Lower leg skin (tissue), 4 donors: ENCODE data around the gene CTBP1. TPM values are rescaled to one million over a fixed set of nuclear protein-coding genes. Genes with fewer than 3 reads are reported as not detected.

ENCODE experiments used
- DNase-seq, 2 donors: peaks; one replicate each; pipeline ENCODE4 v3.0.0-alpha.2; 2019; ENCODE audit warnings: low spot score in 2 of 2
- H3K4me3 ChIP-seq: fragments of 200-600 bp; sonication (generic); 2 replicates; pipeline ENCODE4 v1.5.1; 2017; ENCODE audit warnings: mild to moderate bottlenecking, low read depth; ENCODE audit not compliant: poor library complexity, severe bottlenecking
- POLR2A ChIP-seq, 2 donors: fragments of 450-650 bp; IDR thresholded peaks; one replicate each; pipeline ENCODE4 v1.6.1; 2016 to 2017; ENCODE audit warnings: antibody characterized with exemption in 2 of 2, mild to moderate bottlenecking in 1 of 2, moderate library complexity in 1 of 2
- WGBS, 2 donors: methylation state at CpG; one replicate each; pipeline ENCODE4 v1.1.5; 2018; 5-methylcytosine and 5-hydroxymethylcytosine counted together
- intact Hi-C: fragments of 100-400 bp; cut with DNase I; formaldehyde crosslinking; loops from one replicate; pipeline ENCODE4 v1.15.0; 2023; ENCODE audit warnings: low total_unique reads
- total RNA-seq, 4 donors: library from RNA; depleted of rRNA; stranded (reverse); fragments of >200 nt; gene quantifications; one replicate each; pipeline ENCODE4 v1.1.0, GENCODE V29; 2016
- TF ChIP-seq, protein P1 (sequence below), 3 donors: fragments of 450-650 bp; IDR thresholded peaks; one replicate each; pipeline ENCODE4 v1.5.1; 2016; ENCODE audit warnings: antibody characterized with exemption in 3 of 3, mild to moderate bottlenecking in 3 of 3, moderate library complexity in 2 of 3

CTBP1 gene
- total RNA-seq, 4 donors from 2014 or later, result 124 to 195 (median 148) TPM

DNA sequence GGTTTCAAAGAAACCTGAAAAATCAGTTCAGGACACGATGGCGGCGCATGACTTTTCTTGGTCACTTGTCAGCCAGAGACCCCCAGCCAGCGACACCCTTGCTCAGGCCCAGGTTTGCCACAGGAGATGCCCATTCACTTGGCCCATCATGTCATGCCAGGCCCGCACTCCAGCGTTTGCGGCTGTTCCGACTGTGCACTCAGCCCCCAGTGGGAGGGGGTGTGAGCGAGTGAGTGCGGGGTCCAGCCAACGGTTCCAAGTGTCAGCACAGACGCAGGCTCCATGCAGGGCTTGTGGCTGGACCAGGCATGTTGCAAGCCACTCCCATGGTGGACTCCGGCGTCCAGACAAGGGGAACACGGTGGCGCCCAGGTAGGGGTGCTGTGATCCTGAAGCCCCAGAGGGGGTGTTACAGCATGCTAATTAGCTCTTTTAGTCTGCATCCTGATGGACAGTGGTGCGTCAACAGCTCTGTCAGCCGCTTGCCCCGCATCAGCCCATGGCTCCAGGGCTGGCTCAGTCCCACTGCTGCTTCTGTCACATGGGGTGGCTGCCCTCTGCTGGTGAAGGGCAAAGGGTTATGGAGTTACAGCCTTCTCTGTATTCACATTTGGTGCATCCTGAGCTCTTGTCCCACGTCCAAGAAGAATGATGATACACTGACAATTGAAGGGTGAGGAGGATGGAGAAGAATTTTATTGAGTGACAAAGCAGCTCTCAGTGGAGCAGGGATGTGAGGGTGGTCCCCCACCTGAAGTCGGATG lies 37.0 kb upstream of the CTBP1 start:
- intact Hi-C loops, result loop anchor here (10.0 kb wide), 1 partner anchor 251 kb away; no protein-coding TSS in a partner anchor
- TF ChIP-seq, protein P1, sequence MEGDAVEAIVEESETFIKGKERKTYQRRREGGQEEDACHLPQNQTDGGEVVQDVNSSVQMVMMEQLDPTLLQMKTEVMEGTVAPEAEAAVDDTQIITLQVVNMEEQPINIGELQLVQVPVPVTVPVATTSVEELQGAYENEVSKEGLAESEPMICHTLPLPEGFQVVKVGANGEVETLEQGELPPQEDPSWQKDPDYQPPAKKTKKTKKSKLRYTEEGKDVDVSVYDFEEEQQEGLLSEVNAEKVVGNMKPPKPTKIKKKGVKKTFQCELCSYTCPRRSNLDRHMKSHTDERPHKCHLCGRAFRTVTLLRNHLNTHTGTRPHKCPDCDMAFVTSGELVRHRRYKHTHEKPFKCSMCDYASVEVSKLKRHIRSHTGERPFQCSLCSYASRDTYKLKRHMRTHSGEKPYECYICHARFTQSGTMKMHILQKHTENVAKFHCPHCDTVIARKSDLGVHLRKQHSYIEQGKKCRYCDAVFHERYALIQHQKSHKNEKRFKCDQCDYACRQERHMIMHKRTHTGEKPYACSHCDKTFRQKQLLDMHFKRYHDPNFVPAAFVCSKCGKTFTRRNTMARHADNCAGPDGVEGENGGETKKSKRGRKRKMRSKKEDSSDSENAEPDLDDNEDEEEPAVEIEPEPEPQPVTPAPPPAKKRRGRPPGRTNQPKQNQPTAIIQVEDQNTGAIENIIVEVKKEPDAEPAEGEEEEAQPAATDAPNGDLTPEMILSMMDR (IDR thresholded peaks at IDR 0.05), result no peak
- no peak for TF ChIP-seq POLR2A (IDR thresholded peaks at IDR 0.05)
- no peak overlapping the region for H3K4me3 ChIP-seq
- 90 to 92% methylated on average over 17 to 21 of the region's 21 CpGs for WGBS, 2 donors
- peak in 1 of 2 donors; percentile 82 for DNase-seq

DNA sequence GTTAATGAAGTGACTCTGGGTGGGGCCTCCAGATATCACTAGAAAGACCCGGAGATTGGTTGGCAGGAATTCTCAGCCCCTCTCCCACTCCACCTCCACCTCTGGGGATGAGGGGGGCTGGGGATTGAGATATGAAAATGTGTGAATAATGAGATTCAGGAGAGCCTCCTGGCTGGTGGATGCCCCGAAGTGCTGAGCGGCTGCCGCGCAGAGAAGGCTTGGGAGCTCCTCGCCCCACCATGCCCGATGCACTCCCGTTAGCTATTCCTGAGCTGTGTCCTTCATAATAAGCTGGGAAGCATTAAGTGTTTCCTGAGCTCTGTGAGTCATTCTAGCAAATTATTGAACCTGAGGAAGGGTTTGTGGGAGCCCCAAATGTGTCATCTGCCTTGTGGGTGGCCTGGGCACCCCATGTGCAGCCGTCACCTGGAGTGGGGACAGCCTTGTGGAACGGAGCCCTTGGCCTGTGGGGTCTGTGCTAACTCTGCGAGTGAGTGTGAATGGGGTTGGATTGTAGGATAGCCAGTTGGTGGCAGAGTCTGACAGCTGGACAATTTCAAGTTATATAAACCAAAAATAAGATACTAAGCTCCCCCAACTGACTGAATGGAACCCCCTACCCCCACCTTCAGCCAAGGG lies 36.3 kb upstream of the CTBP1 start:
- whole genome bisulfite sequencing, 2 donors, result 85 to 94% methylated on average over 11 of the region's 11 CpGs

DNA sequence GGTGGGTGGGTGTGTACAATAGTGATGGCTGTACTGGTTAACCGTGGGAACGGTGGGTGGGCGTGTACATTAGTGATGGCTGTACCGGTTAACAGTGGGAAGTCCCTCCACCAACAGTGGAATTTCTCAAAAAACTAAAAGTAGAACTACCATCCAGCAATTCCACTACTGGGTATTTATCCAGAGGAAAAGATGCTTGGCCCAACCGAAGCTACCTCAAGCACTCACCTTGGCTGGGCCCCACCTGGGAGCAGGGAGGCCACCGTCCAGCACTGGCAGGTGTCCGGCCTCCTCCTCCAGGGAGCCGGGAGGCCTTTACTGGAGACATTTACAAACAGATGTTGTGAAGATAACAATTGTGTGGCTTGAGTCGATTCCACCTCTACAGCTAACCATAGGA lies 34.8 kb upstream of the CTBP1 start:
- intact Hi-C loops, result loop anchor here (10.0 kb wide), 1 partner anchor 249 kb away; no protein-coding TSS in a partner anchor
- peak in 1 of 2 donors; percentile 54 for DNase-seq
- 86 to 89% methylated on average over 9 of the region's 9 CpGs for WGBS, 2 donors
- H3K4me3 ChIP-seq, result no peak overlapping the region
- TF ChIP-seq POLR2A (IDR thresholded peaks at IDR 0.05), result no peak
- TF ChIP-seq, protein P1 (IDR thresholded peaks at IDR 0.05), result no peak

More for the DNA sequence above, 36.3 kb upstream of the CTBP1 start:
- H3K4me3 ChIP-seq, result no peak overlapping the region
- peak in 1 of 2 donors; percentile 59 for DNase-seq
- no peak for TF ChIP-seq POLR2A (IDR thresholded peaks at IDR 0.05)
- TF ChIP-seq, protein P1 (IDR thresholded peaks at IDR 0.05), result no peak
- intact Hi-C loops, result loop anchor here (10.0 kb wide), 1 partner anchor 250 kb away; no protein-coding TSS in a partner anchor

DNA sequence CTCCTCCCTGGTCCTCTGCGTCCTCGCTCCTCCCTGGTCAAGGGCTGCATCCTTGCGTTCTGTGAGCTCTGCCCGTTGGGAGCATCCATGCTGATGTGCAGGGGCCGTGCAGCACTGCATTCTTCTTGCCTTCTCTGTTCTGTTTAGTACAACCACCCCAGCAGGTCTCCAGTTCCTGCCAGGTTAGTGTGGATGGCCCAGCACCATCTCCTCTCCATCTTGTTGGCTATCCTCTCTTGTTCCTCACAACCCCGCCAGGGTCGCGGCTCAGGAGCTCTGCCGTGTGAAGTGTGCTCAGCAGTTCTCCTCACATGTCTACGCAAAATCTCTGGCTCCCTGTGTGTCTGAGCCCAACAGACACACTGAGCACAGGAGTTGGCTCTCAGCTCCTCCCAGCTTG lies 30.3 kb upstream of the CTBP1 start:
- peak in 1 of 2 donors; percentile 68 for DNase-seq
- WGBS, 2 donors, result 89 to 95% methylated on average over 10 of the region's 10 CpGs
- intact Hi-C loops, result no loop called here
- TF ChIP-seq, protein P1 (IDR thresholded peaks at IDR 0.05), result no peak
- no peak for TF ChIP-seq POLR2A (IDR thresholded peaks at IDR 0.05)
- no peak overlapping the region for H3K4me3 ChIP-seq

DNA sequence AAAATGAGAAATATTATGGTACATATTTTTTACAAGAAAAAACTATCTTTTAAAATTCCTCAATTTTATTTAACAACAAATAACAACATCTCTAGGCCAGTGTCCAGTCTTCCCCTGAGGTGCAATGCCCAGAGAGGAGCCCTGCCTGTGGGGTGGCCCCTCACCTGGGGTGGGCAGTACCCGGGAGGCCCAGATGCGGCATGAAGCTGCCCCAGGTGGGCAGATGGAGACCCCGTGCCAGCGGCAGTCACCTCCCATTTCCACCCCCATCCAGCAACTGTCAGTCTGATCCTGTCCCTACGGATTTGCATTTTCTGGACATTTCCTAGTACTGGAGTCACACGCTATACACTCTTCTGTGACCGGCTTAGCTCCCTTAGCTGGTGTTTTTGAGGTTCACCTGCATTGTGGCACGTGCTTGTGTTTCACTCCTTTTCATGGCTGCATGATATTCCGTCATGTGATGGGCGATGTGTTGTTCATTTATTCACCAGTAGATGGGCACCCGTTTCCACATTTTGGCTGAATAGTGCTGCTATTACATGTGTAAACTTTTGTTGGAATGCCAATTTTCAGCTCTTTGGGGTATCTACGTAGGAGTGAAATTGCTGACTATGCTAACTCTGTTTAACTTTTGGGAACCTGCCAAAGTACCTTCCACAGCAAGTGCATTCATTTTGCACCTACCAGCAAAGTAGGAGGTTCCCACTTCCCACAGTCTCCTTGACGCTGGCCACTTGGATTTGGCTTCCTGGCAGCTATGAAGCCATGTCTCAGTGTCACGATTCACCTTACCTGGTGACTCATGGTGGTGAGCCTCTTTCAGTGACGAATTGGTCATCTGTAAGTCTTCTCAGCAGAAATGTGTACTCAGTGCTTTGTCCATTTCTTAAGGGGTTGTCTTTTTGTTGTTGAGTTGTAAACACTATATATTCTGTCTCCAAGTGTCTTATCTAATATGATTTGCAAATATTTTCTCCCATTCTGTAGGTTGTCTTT lies 29.0 kb upstream of the CTBP1 start:
- TF ChIP-seq, protein P1 (IDR thresholded peaks at IDR 0.05), result no peak
- no peak for TF ChIP-seq POLR2A (IDR thresholded peaks at IDR 0.05)
- intact Hi-C loops, result no loop called here
- no peak overlapping the region for H3K4me3 ChIP-seq
- 78 to 88% methylated on average over 15 of the region's 15 CpGs for WGBS, 2 donors
- peak in 1 of 2 donors; percentile 43 for DNase-seq
